ENCODE results near the gene REM1. TPM values are rescaled to one million over a fixed set of nuclear protein-coding genes. Genes with fewer than 3 reads are reported as not detected.
"Not testable (repeated sequence)": the region's sequence is repeated elsewhere in the genome, so short reads cannot be mapped to it uniquely, and the experiment has no call there.

Gene REM1
- total and polyA plus RNA-seq, 9 donors, result 1.1 to 6.5 (median 2.6) TPM

DNA sequence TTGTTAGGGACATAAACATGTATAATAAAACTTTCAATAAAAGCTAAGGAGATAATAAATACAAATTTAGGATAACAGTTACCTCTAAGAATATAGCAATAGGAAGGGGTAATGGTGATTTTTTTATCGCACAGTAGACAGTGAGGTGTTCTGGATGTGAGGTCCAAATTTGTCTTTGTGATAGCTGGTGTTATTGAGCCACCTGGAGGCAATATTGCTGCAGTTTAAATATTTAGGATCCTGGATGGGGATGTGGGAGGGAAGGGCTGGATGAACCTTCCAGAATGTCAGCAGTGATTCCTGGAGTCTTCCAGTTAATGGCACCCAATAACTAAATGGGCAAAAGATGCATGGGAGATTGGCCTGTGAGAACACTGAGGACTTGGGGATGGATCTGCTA lies 20.7 kb upstream of the REM1 start:
- no peak for DNase-seq
- 84 to 86% (median 86%) methylated on average over 1 of the region's 1 CpG for WGBS, 3 donors
- TF ChIP-seq EP300 (IDR thresholded peaks at IDR 0.05) (no peak), POLR2A (IDR thresholded peaks at IDR 0.05) (no peak)
- TF ChIP-seq, protein P1, sequence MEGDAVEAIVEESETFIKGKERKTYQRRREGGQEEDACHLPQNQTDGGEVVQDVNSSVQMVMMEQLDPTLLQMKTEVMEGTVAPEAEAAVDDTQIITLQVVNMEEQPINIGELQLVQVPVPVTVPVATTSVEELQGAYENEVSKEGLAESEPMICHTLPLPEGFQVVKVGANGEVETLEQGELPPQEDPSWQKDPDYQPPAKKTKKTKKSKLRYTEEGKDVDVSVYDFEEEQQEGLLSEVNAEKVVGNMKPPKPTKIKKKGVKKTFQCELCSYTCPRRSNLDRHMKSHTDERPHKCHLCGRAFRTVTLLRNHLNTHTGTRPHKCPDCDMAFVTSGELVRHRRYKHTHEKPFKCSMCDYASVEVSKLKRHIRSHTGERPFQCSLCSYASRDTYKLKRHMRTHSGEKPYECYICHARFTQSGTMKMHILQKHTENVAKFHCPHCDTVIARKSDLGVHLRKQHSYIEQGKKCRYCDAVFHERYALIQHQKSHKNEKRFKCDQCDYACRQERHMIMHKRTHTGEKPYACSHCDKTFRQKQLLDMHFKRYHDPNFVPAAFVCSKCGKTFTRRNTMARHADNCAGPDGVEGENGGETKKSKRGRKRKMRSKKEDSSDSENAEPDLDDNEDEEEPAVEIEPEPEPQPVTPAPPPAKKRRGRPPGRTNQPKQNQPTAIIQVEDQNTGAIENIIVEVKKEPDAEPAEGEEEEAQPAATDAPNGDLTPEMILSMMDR (IDR thresholded peaks at IDR 0.05), result no peak
- intact Hi-C loops (cut with DNase I), result no loop called here
- Histone ChIP-seq H3K9me3 (no peaks in the 10 kb centered on the region), H3K27ac (no peak overlapping the region), H3K36me3 (no peaks in the 10 kb centered on the region), H3K4me1 (ENCODE audit: insufficient read depth) (no peaks in the 10 kb centered on the region), H3K4me3 (no peak overlapping the region), H3K27me3 (no peaks in the 10 kb centered on the region)

DNA sequence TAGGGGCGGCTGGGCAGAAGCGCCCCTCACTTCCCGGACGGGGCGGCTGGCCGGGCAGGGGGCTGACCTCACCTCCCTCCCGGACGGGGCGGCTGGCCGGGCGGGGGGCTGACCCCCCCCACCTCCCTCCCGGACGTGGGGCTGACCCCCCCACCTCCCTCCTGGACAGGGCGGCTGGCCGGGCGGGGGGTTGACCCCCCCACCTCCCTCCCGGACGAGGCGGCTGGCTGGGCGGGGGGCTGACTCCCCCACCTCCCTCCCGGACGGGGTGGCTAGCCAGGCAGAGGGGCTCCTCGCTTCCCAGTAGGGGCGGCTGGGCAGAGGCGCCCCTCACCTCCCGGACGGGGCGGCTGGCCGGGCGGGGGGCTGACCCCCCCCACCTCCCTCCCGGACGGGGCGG lies 4.1 kb upstream of the REM1 start:
- H3K36me3 ChIP-seq; DNase-seq; H3K9me3 ChIP-seq; H3K4me1 ChIP-seq (ENCODE audit: insufficient read depth); H3K4me3 ChIP-seq; intact Hi-C loops (cut with DNase I); H3K27me3 ChIP-seq; H3K27ac ChIP-seq: not testable (repeated sequence)
- 89% methylated on average over 26 of the region's 33 CpGs; no CpG with 5 or more reads in 2 of the 3 donors for WGBS, 3 donors

DNA sequence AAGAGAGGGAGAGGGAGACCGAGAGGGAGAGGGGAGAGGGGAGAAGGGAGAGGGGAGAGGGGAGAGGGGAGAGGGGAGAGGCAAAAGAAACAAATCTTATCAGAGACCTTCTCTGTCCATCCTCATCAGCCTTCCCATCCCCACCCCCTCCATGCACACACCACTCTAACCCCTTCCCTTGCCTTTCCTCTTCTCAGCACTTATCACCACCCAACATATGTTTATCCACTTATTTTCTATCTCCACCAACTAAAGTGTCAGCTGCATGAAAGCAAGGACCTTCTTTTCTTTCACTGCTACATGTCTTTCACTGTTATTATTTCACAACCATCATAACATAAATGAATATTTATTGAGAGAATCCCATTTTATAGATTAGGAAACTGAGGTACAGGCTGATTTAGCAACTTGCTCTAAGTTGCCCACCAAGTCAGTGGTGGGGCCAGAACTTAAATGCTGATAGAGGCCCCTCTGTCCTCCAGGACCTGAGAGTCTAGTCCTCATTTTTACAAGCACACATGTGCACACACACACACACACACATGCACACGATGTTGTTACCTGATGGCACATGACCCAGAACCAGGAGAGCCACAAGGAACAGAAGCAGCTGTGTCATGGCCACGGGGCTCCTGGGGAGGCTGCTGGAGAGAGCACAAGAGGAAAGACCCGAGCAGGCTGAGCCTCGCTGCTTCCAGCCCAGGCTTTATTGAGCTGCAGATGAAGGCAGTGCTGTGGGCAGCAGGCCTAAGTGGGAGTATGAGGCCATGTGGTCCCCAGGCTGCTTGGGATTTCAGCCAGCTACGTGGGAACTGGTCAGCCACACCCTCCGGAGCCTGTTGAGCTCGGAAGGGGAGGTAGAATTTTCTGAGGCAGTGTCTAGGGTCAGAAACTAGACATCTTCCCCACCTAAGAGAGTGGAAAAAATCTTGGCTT lies 2.4 kb upstream of the REM1 start:
- 21 to 30% (median 26%) methylated on average over 7 to 8 of the region's 8 CpGs for WGBS, 3 donors
- Histone ChIP-seq H3K4me1 (ENCODE audit: insufficient read depth) (peaks cover 2% of the 10 kb centered on the region), H3K27me3 (no peaks in the 10 kb centered on the region), H3K36me3 (no peaks in the 10 kb centered on the region), H3K4me3 (no peak overlapping the region), H3K9me3 (no peaks in the 10 kb centered on the region), H3K27ac (no peak overlapping the region)
- peak in 1 of 5 donors; percentile 31 for DNase-seq
- intact Hi-C loops (cut with DNase I), result no loop called here
- TF ChIP-seq, protein P1 (IDR thresholded peaks at IDR 0.05), result no peak
- no peak for TF ChIP-seq POLR2A (IDR thresholded peaks at IDR 0.05)
- TF ChIP-seq EP300 (IDR thresholded peaks at IDR 0.05), result no peak

DNA sequence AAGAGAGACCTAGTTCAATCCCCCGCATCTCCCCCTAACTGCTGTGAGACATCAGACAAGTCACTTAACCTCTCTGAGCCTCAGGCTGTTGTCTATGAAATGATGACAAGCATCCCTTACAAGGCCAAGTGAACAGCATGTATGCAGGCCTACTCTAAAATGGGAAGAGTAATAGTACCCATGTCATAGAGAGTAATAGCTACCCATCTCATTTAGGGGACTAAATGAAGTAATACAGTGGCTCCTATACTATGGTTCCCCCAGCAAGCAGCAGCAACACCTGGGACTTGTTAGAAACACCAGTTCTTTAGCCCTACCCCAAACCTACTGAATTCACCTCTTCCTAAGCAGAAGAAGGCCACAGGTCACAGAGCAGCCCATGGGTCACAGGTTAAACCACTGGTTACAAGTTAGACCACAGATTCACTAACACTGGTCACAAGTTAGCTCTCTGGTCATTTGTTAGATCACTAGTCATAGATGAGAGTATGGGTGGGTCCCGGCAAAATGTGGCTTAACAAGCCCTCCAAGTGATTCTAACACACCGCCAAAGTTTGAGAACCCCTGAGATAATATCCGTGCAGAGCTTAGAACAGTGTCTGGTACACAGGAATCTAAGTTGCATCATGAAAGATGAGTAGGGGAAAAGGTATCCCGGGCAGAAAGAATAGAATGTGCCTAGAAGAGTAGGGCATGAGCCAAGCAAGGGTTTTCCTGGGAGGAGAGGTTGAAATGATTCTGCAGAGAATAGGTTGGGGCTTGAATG lies 1.6 kb upstream of the REM1 start:
- no peak overlapping the region for H3K4me3 ChIP-seq
- H3K4me1 ChIP-seq (ENCODE audit: insufficient read depth), result peaks cover 2% of the 10 kb centered on the region
- no peaks in the 10 kb centered on the region for H3K36me3 ChIP-seq
- intact Hi-C loops (cut with DNase I), result no loop called here
- H3K9me3 ChIP-seq, result no peaks in the 10 kb centered on the region
- 82 to 87% (median 87%) methylated on average over 5 of the region's 5 CpGs for WGBS, 3 donors
- no peak for TF ChIP-seq POLR2A (IDR thresholded peaks at IDR 0.05)
- TF ChIP-seq, protein P1 (IDR thresholded peaks at IDR 0.05), result no peak
- TF ChIP-seq EP300 (IDR thresholded peaks at IDR 0.05), result no peak
- no peak for DNase-seq
- H3K27ac ChIP-seq, result no peak overlapping the region
- H3K27me3 ChIP-seq, result no peaks in the 10 kb centered on the region

Measured in ovary (tissue), 9 donors.